IPS-NIHi11 (cell line): ENCODE measurements around the gene ABHD3.
A peak's percentile ranks its signal among the peaks of the same experiment; 100 is the strongest.
"Not testable (repeated sequence)": the region's sequence is repeated elsewhere in the genome, so short reads cannot be mapped to it uniquely, and the experiment has no call there.

Experiments used
- DNase-seq: peaks from one replicate; pipeline ENCODE4 v3.0.0; 2012; ENCODE audit warnings: mixed read lengths, low spot score

Gene ABHD3

GRCh38 chr18:21650311-21650710 is 54.3 kb downstream of the ABHD3 start:
- DNase-seq: no peak

DNA sequence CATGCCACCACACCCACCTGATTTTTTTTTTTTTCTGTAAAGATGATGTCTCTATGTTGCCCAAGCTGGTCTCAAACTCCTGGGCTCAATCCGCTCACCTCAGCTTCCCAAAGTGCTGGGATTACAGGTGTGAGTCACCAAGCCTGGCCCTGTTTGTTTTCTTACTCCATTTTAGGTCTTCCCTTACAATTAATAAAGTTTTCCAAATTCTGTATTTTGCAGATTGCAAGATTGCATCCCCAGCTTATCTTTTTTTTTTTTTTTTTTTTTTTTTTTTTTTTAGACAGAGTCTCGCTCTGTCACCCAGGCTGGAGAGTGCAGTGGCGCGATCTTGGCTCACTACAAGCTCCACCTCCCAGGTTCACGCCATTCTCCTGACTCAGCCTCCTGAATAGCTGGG is 64.2 kb downstream of the ABHD3 start:
- not testable (repeated sequence) for DNase-seq

- no peak for DNase-seq
These were observed 65.8 kb downstream of the ABHD3 start for GRCh38 chr18:21638822-21639221.

DNA sequence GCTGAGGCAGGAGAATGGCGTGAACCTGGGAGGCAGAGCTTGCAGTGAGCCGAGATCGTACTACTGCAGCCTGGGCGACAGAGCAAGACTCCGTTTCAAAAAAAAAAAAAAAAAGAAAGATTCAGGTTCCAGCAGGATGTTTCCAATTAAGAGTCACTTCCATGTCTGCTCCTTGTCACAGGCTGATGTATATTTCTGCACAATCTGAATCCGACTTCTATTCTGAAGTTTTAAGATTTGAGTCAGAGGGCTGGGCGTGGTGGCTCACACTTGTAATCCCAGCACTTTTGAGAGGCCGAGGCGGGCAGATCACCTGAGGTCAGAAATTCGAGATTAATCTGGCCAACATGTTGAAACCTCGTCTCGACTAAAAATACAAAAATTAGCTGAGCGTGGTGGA is 67.8 kb downstream of the ABHD3 start:
- no peak for DNase-seq

GRCh38 chr18:21634588-21635199 is 69.9 kb downstream of the ABHD3 start:
- DNase-seq: no peak

GRCh38 chr18:21632393-21632792 is 72.2 kb downstream of the ABHD3 start:
- DNase-seq: no peak

DNA sequence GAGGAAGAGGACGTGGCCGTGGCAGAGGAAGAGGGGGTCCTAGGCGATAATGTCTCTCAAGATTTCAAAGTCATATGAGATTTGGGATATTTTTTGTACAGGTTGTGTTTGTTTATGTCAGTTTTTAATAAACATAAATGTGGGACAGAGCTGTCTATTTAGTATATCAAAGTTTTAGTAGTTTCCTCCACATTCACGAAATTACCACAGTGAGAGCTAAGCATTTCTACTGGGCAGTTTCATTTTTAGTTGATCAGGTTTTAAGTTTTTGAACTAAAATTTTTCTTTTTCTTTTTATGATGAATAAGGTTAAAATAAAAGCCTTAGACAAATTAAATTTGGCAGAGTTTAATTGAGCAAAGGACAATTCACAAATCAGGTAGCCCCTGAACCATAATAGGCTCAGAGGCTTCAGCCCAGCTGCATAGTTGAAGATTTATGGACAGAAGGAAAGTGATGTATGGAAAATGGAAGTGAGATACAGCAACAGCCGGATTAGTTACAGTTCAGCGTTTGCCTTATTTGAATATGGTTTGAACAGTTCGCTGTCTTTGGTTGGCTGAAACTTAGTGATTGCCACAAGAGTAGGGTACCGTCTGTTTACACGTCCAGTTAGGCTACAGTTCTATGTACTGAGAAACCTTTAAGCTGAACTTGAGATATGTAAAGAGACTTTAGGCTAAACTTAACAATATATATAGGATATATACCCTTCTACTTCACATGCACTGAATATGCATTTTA is 75.3 kb downstream of the ABHD3 start:
- DNase-seq: no peak

- DNase-seq: not testable (repeated sequence)
These were observed 82.9 kb downstream of the ABHD3 start for GRCh38 chr18:21621640-21622039.

- DNase-seq: peak; percentile 96
These were observed 92.2 kb downstream of the ABHD3 start, which contains the start of gene SNRPD1 for GRCh38 chr18:21612125-21613039. Gene SNRPD1 (plus strand): TSS chr18:21612314. CDS start chr18:21612430, 116 bp downstream.

DNA sequence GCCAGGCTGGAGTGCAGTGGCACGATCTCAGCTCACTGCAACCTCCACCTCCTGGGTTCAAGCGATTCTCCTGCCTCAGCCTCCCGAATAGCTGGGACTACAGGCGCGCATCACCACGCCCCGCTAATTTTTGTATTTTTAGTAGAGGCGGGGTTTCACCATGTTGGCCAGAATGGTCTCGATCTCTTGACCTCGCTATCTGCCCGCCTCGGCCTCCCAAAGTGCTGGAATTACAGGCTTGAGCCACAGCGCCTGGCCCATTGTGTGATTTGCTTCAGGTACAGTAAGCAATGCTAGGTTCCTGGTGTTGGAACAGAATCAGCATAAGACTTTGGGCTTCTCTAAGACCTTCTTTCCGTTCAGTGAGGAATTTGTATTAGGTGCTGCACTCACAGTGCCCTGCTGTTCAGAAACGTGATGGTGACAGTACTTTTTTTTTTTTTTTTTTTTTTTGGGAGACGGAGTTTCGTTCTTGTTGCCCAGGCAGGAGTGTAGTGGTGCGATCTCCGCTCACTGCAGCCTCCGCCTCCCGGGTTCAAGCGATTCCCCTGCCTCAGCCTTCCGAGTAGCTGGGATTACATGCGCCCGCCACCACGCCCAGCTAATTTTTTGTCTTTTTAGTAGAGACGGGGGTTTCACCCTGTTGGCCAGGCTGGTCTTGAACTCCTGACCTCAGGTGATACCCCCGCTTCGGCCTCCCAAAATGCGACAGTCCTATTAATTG is 93.0 kb downstream of the ABHD3 start:
- DNase-seq: not testable (repeated sequence)

- DNase-seq: no peak
These were observed 99.4 kb downstream of the ABHD3 start for GRCh38 chr18:21605213-21605612.

DNA sequence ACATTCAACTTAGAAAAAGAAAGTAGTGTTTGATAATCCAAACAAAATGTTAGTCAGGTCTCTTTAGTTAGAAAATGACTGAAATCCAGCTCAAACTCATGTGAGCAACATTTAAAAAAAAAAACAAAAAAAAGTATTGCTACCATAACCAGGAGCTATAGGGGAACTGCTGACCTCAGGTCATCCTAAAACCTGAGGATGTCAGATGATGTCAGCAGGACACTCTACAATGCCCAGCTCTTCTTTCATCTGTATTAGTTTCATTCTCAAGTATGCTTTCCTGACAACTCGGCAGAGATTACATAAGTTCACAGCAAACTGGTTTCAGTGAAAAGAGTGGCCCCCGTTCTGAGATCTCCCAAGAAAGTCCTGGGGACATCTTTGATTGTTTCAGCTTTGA is 99.9 kb downstream of the ABHD3 start:
- DNase-seq: no peak

GRCh38 chr18:21602299-21602587 is 102.3 kb downstream of the ABHD3 start:
- DNase-seq: no peak
